Vein endothelial cell (primary cell): ENCODE data around the gene CDA. TPM values are rescaled to one million over a fixed set of nuclear protein-coding genes. Genes with fewer than 3 reads are reported as not detected.

Source experiments
- total RNA-seq: library from RNA; depleted of rRNA; stranded (reverse); fragments of >200 nt; gene quantifications from 2 replicates; pipeline ENCODE4 v1.2.3, GENCODE V29; 2012

Gene CDA
- 0.98 TPM in 1 of 2 replicates, not detected in the other for total RNA-seq

GRCh38 chr1:20588634-20589225 is at the start of gene CDA:
Gene CDA, plus strand, starts transcription at chr1:20589097. Its CDS starts 33 bp downstream, at chr1:20589130.

GRCh38 chr1:20551945-20552727 is 36.8 kb upstream of the CDA start, which contains the start of gene FAM43B:
Gene FAM43B, plus strand, starts transcription at chr1:20552573. Its CDS starts 401 bp downstream, at chr1:20552974.

GRCh38 chr1:20633190-20634064 is 44.5 kb downstream of the CDA start, which contains the start of gene PINK1:
Gene PINK1, plus strand, starts transcription at chr1:20633458. Its CDS starts 91 bp downstream, at chr1:20633549.

GRCh38 chr1:20661207-20662109 is 72.6 kb downstream of the CDA start, which contains the start of gene DDOST:
Gene DDOST, minus strand, starts transcription at chr1:20661369. Its CDS starts 19 bp downstream, at chr1:20661350.

Other genes with a start within 250 kb of the CDA start
- gene CAMK2N1, start 102.9 kb upstream of the CDA start, total RNA-seq = 3.3 and 7.1 TPM in 2 replicates
- 31.6 and 41.2 TPM in 2 replicates for gene MUL1, start 80.9 kb upstream of the CDA start, total RNA-seq
- gene FAM43B, start 36.5 kb upstream of the CDA start, total RNA-seq = not detected in 2 replicates
- gene PINK1, start 44.4 kb downstream of the CDA start, total RNA-seq = 29.2 and 48.7 TPM in 2 replicates
- gene DDOST, start 72.3 kb downstream of the CDA start, total RNA-seq = 284 and 289 TPM in 2 replicates
- 11.8 and 14.7 TPM in 2 replicates for gene KIF17, start 128.9 kb downstream of the CDA start, total RNA-seq
- gene SH2D5, start 143.6 kb downstream of the CDA start, total RNA-seq = 0.86 and 0.98 TPM in 2 replicates
- gene HP1BP3, start 198.2 kb downstream of the CDA start, total RNA-seq = 244 and 251 TPM in 2 replicates